B cell (primary cell): Measurements from ENCODE around the gene REM1.

Experiments used
- CTCF ChIP-seq: fragments of 200-600 bp; IDR thresholded peaks from one replicate; pipeline ENCODE4 v1.8.0; 2022; ENCODE audit warnings: antibody characterized with exemption, mild to moderate bottlenecking
- EZH2 ChIP-seq: IDR thresholded peaks from 2 replicates; pipeline ENCODE4 v1.6.1; 2012; ENCODE audit warnings: borderline replicate concordance, low read depth, mild to moderate bottlenecking, moderate library complexity, low read length; ENCODE audit not compliant: insufficient read depth, poor library complexity, severe bottlenecking

GRCh38 chr20:31476294-31476585, 1.2 kb downstream of the REM1 start:
- TF ChIP-seq CTCF, result no peak
- TF ChIP-seq EZH2, result no peak
